LNCaP clone FGC (cell line): ENCODE measurements around the gene MRPL24.
A peak's percentile ranks its signal among the peaks of the same experiment; 100 is the strongest.

Experiments used
- DNase-seq: peaks from one replicate; pipeline ENCODE4 v3.0.0-alpha.2; 2011; ENCODE audit warnings: low read depth
- H3K4me3 ChIP-seq: 2 replicates; pipeline ENCODE4 v1.5.1; 2011; ENCODE audit warnings: mild to moderate bottlenecking, low read depth, low read length, control low read depth
- CTCF ChIP-seq: IDR thresholded peaks from 2 replicates; pipeline ENCODE4 v1.5.1; 2012; ENCODE audit warnings: mild to moderate bottlenecking; ENCODE audit not compliant: control insufficient read depth, insufficient read depth; ENCODE audit errors: extremely low read depth

MRPL24 gene

GRCh38 chr1:156709757-156710489, 31.0 kb downstream of the MRPL24 start:
- peak; percentile 66 for DNase-seq
- no peak overlapping the region for H3K4me3 ChIP-seq
- TF ChIP-seq CTCF: no peak

- H3K4me3 ChIP-seq: no peak overlapping the region
- no peak for TF ChIP-seq CTCF
- no peak for DNase-seq
Measured at GRCh38 chr1:156709031-156709430, 31.9 kb downstream of the MRPL24 start.

- no peak for TF ChIP-seq CTCF
- no peak for DNase-seq
- no peak overlapping the region for H3K4me3 ChIP-seq
Measured at GRCh38 chr1:156708218-156708661, 32.6 kb downstream of the MRPL24 start.

- no peak overlapping the region for H3K4me3 ChIP-seq
- no peak for DNase-seq
- no peak for TF ChIP-seq CTCF
Measured at GRCh38 chr1:156707417-156708217, 33.3 kb downstream of the MRPL24 start.

- DNase-seq: no peak
- no peak overlapping the region for H3K4me3 ChIP-seq
- TF ChIP-seq CTCF: no peak
Measured at GRCh38 chr1:156706657-156707416, 34.1 kb downstream of the MRPL24 start.

- peak overlapping the region; percentile 38 for H3K4me3 ChIP-seq
- no peak for DNase-seq
- peak; percentile 69 for TF ChIP-seq CTCF
Measured at GRCh38 chr1:156705918-156706656, 34.8 kb downstream of the MRPL24 start.
